ENCODE results near the gene KDM4B. TPM values are rescaled to one million over a fixed set of nuclear protein-coding genes. Genes with fewer than 3 reads are reported as not detected.
A peak's percentile ranks its signal among the peaks of the same experiment; 100 is the strongest.

The KDM4B gene
- total and polyA plus RNA-seq, 2 donors from 2014 or later = 6.6 to 35.7 TPM

DNA sequence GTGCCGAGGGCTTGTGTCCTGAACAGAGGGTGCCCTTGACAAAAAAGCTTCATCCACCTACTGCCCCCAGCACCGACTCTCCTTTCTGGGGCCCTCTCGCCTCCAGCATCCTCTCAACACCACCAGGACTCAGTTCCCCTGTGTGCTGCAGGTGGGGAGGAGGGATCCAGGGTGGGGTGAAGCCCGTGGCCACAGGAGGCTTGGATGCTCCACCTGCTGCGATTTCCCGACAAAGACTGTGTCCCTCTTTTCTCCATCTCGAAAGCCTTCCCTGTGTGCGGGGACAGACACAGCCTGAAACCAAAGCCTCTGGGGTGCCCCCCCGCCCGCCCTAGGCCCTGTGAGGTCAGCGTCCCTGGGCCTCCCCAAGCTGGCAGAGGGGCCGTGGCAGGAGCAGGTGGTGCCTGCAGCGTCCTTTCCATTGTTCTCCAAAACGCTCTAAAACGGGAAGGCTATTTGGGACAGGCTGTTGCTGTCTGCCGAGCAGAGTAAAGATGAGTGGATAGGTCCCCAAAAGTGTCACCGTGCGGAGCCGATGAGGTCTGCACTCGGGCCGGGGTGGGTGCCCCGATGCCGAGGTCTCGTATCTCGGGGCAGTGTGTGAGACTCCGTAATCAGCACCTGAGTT, 186.0 kb downstream of the KDM4B start:
- no peak for DNase-seq
- Histone ChIP-seq H3K36me3 (ENCODE audit: control insufficient read depth in 2 of 3, insufficient read depth in 3 of 3, low read length in 3 of 3) (no peaks in the 10 kb centered on the region), H3K27me3 (ENCODE audit: control insufficient read depth, insufficient read depth, low read length) (no peaks in the 10 kb centered on the region), H3K9ac (ENCODE audit: low read length in 3 of 3) (no peak overlapping the region), H3K4me1 (ENCODE audit: control insufficient read depth in 2 of 3, insufficient read depth in 2 of 3, low read depth in 1 of 3, low read length in 3 of 3) (no peaks in the 10 kb centered on the region), H3K9me3 (ENCODE audit: control insufficient read depth in 2 of 3, insufficient read depth in 1 of 3, low read length in 3 of 3) (peaks cover 0 to 3% (median 0%) of the 10 kb centered on the region in 3 donors), H3K27ac (ENCODE audit: low read depth in 2 of 2, low read length in 2 of 2) (no peak overlapping the region), H3K4me3 (ENCODE audit: low read length in 3 of 3) (no peak overlapping the region)
- FAIRE-seq = no peak
- TF ChIP-seq, protein P1, sequence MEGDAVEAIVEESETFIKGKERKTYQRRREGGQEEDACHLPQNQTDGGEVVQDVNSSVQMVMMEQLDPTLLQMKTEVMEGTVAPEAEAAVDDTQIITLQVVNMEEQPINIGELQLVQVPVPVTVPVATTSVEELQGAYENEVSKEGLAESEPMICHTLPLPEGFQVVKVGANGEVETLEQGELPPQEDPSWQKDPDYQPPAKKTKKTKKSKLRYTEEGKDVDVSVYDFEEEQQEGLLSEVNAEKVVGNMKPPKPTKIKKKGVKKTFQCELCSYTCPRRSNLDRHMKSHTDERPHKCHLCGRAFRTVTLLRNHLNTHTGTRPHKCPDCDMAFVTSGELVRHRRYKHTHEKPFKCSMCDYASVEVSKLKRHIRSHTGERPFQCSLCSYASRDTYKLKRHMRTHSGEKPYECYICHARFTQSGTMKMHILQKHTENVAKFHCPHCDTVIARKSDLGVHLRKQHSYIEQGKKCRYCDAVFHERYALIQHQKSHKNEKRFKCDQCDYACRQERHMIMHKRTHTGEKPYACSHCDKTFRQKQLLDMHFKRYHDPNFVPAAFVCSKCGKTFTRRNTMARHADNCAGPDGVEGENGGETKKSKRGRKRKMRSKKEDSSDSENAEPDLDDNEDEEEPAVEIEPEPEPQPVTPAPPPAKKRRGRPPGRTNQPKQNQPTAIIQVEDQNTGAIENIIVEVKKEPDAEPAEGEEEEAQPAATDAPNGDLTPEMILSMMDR (IDR thresholded peaks at IDR 0.05; ENCODE audit: borderline replicate concordance, extremely low read depth, insufficient read depth) = no peak
- intact Hi-C loops (cut with DNase I) = no loop called here

DNA sequence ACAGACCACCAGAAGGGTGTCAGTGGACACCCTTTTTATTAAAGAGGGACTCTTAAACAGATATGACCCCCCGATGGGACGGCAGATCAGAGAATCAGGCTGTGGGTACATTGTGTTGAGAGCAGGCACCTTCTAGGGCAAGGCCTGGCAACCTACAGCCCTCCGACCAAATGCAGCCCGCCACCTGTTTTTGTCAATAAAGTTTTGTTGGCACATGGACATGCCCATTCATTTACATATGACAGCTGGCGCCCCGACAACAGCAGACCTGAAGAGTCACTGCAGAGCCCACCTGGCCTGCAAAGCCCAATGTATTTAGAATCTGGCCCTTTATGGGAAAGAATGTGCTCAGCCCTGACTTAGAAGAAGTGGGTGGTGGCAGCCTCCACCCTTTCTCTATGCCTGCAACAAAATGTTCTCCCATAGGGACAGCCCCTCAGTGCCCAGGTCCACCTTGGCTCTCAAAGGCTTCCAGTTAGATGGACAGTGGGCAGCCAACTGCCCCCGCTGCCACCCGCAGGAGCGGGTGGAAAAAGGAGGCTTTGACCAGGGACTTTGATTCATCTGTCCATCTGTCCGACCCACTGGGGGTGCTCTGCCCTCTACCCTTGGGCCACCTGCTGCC, 186.8 kb downstream of the KDM4B start:
- TF ChIP-seq, protein P1 (IDR thresholded peaks at IDR 0.05; ENCODE audit: borderline replicate concordance, extremely low read depth, insufficient read depth) = no peak
- Histone ChIP-seq H3K9ac (ENCODE audit: low read length in 3 of 3) (no peak overlapping the region), H3K27me3 (ENCODE audit: control insufficient read depth, insufficient read depth, low read length) (no peaks in the 10 kb centered on the region), H3K36me3 (ENCODE audit: control insufficient read depth in 2 of 3, insufficient read depth in 3 of 3, low read length in 3 of 3) (no peaks in the 10 kb centered on the region), H3K9me3 (ENCODE audit: control insufficient read depth in 2 of 3, insufficient read depth in 1 of 3, low read length in 3 of 3) (peaks cover 0 to 3% (median 0%) of the 10 kb centered on the region in 3 donors), H3K4me1 (ENCODE audit: control insufficient read depth in 2 of 3, insufficient read depth in 2 of 3, low read depth in 1 of 3, low read length in 3 of 3) (no peaks in the 10 kb centered on the region), H3K4me3 (ENCODE audit: low read length in 3 of 3) (no peak overlapping the region), H3K27ac (ENCODE audit: low read depth in 2 of 2, low read length in 2 of 2) (no peak overlapping the region)
- DNase-seq (no peak), FAIRE-seq (no peak)
- intact Hi-C loops (cut with DNase I) = no loop called here

DNA sequence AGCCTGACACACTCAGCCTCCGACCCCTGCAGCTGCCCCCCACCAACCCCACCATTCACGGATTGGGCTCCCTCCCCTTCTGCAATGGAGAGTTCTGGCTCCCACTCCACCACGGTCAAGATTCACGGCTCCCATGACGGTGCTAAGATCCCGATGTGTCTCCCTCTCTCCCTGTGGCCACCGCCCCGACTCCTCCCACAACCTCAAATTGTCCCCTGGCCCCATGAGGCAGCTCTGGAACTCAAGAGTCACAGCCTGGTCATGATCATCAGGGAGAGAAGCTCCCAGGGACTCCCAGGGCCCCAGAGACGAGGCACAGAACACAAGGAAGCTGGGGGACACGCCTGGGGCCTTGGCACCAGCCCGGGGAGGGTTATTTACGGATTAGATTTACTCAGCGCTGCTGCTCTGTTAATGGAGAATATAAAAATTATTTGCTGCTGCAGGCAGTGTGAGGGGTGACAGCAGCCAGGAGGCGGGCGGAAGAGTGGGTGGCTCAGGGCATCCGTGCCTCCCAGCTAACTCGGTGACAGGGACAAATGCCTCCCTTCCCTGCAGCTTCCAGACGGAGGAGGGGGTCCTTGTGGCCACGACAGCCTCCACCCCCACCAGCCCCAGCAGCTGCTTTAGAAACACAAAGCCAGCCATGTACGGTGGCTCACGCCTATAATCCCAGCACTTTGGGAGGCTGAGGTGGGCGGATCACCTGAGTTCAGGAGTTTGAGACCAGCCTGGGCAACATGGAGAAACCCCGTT, 187.5 kb downstream of the KDM4B start:
- Histone ChIP-seq H3K9me3 (ENCODE audit: control insufficient read depth in 2 of 3, insufficient read depth in 1 of 3, low read length in 3 of 3) (peaks cover 0 to 3% (median 0%) of the 10 kb centered on the region in 3 donors), H3K27ac (ENCODE audit: low read depth in 2 of 2, low read length in 2 of 2) (no peak overlapping the region), H3K9ac (ENCODE audit: low read length in 3 of 3) (no peak overlapping the region), H3K4me1 (ENCODE audit: control insufficient read depth in 2 of 3, insufficient read depth in 2 of 3, low read depth in 1 of 3, low read length in 3 of 3) (no peaks in the 10 kb centered on the region), H3K27me3 (ENCODE audit: control insufficient read depth, insufficient read depth, low read length) (no peaks in the 10 kb centered on the region), H3K4me3 (ENCODE audit: low read length in 3 of 3) (no peak overlapping the region), H3K36me3 (ENCODE audit: control insufficient read depth in 2 of 3, insufficient read depth in 3 of 3, low read length in 3 of 3) (no peaks in the 10 kb centered on the region)
- intact Hi-C loops (cut with DNase I) = no loop called here
- DNase-seq (peak in 1 of 5 donors; percentile 76), FAIRE-seq (no peak)
- TF ChIP-seq, protein P1 (IDR thresholded peaks at IDR 0.05; ENCODE audit: borderline replicate concordance, extremely low read depth, insufficient read depth) = no peak
